ENCODE data around the gene MAP4K4.
A peak's percentile ranks its signal among the peaks of the same experiment; 100 is the strongest.

The MAP4K4 gene

DNA sequence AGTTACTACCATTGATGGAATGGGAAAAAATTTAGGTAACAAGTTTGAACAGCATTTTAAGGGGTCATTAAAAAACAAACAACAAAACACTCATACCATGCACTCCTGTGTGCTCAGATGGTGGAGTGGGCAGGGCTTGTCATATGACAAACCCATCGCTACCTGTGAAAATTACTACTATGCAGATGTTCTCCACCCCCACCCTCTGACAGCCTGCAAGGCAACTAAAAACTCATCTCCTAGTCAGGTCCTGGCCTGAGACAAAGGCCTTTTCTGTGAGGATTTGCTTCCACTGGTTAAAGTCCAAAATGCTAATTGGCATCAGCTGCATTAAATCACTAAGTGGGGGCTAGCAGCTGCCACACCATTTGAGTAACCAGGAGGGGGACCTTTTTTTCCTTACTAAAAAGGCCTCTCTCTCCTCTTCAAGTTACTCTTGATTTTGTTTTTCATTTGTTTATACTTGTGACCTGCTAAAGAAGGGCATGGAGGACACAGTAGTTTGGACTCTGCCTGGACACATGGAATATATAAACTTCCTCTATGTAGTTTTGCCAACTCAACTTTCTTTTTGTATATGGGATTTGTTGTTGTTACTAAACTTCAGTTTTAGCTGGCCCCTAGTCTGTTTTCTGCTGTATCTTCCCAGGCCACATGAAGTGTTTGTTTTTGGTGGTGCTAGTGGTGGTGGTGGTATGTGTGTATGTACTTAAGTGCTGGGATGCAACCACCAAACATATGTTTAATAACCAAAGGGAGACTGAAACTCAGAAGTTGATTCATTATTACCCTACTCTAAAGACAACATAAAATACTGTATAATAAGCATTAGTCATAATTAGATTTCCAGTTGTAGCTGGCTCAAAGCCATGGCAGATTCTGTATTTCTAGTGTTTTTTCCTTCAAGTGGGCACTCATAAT is 121.3 kb downstream of the MAP4K4 start:
- DNase-seq = no peak

- DNase-seq = no peak
These were observed 123.0 kb downstream of the MAP4K4 start for GRCh38 chr2:101820519-101820918.

DNA sequence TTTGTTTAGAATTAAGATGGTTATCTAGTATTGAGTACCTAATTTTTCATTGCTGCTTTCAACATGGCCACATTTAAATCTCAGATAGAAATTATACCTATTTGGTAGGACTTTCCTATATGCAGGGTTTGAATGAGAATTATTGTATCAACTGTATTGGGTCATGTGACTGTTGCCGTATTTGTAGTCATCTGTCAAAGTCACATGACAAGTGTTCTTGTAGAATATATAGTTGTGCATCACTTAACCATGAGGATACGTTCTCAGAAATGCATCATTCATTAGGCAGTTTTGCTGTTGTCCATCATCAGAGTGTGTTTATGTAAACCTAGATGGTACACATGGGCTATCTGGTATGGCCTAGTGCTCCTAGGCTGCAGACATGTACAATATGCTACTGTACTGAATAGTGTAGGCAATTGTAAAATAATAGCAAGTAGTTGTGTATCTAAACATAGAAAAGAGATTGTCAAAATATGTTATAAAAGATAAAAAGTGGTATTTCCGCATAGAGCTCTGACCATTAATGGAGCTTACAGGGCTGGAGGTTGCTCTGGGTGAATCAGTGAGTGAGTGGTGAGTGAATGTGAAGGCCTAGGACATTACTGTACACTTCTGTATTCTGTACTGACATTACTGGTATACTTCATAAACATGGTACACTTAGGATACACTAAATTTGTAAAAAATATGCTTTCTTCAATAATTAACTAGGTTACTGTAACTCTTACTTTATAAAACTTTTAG is 123.7 kb downstream of the MAP4K4 start:
- no peak for DNase-seq

DNA sequence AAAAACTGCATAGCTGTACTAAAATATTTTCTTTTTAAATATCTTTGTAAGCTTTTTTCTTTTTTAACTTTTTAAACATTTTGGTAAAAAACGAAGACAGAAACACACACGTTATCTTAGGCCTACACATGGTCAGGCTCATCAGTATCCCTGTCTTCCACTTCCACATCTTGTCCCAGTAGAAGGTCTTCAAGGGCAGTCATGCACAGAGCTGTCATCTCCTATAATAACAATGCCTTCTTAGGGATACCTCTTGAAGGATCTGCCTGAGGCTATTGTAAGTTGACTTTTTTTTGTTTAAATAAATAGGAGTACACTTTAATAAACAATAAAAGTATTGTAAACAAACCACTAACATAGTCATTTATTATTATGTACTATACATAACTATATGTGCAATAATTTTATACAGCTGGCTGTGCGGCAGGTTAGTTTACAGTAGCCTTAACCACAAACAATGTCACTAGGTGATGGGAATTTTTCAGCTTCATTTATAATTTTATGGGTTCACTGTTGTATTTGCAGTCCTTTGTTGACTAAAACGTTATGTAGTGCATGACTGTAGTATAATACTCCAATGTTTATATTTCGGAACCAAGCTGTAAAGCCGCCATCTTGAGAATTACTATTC is 124.4 kb downstream of the MAP4K4 start:
- DNase-seq = no peak

GRCh38 chr2:101823347-101823791 is 125.9 kb downstream of the MAP4K4 start:
- DNase-seq = peak; percentile 79

DNA sequence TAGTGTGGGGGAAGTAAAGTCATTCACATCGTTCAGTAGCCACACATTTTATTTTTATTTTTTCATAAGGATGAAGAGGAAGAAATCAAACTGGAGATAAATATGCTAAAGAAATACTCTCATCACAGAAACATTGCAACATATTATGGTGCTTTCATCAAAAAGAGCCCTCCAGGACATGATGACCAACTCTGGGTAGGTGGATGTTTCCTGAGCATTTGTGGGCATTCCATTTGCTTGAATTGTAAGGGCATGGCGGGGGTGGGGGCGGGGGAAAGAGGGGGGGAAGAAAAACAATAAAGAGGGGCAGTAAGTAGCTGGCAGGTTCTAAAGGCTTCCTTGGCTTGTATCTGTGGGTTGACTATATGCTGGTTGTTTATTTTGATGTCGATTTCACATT is 126.4 kb downstream of the MAP4K4 start:
- DNase-seq = no peak

- DNase-seq = no peak
These were observed 129.2 kb downstream of the MAP4K4 start for GRCh38 chr2:101826716-101827115.

GRCh38 chr2:101827246-101827645 is 129.7 kb downstream of the MAP4K4 start:
- DNase-seq = no peak

DNA sequence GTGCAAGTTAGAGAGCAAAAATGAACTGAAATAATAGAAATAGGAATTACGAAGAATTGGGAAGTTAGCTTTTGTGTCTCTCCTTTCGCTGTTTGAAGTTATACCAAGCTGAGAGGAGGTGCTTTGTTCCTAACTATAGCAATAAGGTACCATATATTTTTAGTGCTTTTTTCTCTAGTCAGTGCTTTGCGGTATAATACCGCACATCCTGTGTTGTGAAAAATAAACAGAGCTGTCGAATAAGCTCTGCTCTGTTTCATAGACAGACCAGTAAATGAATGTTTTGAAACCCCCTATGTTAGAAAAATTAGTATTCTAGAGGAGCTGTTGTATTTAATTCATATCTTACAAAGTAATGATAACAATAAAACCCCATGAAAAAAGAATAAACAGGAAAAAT is 130.8 kb downstream of the MAP4K4 start:
- DNase-seq = peak; percentile 46

DNA sequence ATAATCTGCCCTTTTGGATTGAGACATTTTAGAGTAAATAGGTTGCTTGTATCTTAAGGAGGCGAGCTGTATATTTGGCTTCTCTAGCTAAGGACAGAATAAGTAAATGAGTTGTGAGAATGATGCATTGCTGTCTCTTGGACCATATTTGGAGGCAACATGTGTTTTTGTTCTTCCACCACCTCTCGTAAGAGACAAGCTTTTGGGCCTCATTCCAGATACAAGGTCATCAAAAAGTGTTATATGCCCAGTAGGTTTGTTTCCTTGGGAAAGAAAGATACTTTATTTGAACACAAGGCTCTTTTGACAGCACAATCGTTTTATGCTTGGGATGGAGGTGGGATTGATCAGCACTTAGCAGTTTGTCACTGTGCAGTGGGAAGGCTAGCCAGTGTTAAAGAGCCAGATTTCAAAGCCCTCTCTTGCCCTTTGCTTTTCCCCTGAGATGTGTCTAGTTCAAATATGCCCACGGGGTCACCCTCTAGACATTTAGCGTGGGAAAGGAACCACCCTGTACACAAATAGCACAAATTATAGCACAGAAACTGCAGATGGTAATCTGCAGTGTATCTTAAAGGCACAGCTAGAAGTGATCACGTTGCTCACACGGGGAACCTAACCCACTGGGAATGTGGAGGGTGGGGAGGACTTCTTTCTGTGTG is 131.3 kb downstream of the MAP4K4 start:
- DNase-seq = no peak

GRCh38 chr2:101829429-101829828 is 131.9 kb downstream of the MAP4K4 start:
- no peak for DNase-seq

- no peak for DNase-seq
These were observed 132.6 kb downstream of the MAP4K4 start for GRCh38 chr2:101830146-101830545.

GRCh38 chr2:101830555-101830954 is 133.0 kb downstream of the MAP4K4 start:
- no peak for DNase-seq

DNA sequence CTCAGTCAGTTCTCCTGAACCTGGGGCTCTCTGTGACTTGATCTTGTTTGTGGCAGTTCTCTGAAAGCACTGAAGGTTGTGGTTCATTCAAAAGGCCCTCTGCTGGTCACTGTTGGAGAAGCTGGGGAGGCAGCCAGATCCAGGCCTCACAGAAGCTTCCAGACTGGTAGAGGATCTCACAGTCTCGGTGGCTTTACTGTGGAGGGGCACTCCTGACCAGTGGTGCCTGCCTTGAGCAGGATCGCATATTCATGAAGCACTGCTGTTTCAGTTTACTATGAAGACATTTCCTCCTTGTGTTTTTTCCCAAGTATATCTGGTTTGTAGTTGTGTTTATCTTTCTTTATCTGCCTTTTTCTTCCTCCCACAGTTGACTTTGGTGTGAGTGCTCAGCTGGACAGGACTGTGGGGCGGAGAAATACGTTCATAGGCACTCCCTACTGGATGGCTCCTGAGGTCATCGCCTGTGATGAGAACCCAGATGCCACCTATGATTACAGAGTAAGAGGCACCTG is 133.9 kb downstream of the MAP4K4 start:
- peak; percentile 67 for DNase-seq

- DNase-seq = peak; percentile 17
These were observed 134.6 kb downstream of the MAP4K4 start for GRCh38 chr2:101832114-101832513.

DNA sequence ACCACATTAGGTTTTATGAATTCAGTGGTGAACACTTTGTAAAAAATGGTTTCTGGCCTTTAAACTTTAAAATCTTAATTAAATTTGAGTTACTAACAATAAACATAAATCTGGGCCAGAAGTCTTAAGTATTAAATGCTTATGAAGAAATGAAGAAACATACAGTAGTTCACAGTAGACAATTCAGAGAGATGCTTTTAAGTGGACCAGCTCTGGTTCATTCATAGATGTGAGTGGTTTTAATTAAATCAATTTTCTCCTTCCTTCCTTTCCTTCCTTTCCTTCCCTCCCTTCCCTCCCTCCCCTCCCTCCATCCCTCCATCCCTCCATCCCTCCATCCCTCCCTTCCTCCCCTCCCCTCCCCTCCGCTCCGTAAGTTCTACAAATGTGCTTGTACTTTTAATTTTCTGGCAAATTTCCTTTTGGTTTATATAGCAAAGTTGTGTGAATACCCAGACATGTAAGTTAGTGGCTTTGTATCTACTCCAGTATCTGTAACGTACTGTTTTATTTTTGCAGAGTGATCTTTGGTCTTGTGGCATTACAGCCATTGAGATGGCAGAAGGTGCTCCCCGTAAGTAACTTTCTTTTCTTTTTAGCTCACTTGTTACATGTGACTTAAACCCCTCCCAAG is 136.5 kb downstream of the MAP4K4 start:
- DNase-seq = no peak

GRCh38 chr2:101837354-101837753 is 139.8 kb downstream of the MAP4K4 start:
- no peak for DNase-seq

- no peak for DNase-seq
These were observed 144.3 kb downstream of the MAP4K4 start for GRCh38 chr2:101841679-101842327.

DNA sequence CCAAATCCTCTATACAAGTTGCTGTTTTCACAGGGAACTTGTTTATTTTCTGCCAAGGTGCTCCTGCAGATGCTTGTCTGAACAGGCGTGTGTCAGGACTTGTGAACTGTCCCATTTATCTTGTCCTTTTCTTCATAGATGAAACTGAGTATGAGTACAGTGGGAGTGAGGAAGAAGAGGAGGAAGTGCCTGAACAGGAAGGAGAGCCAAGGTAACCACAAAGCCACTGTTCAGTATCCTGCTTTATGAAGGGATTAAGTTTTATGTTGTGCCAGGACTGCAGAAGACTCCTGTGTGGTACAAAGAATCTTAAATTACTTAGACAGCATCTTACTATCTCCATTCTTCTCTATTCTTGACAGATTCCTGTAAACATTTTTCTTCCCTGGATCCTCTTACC is 145.0 kb downstream of the MAP4K4 start:
- DNase-seq = no peak

DNA sequence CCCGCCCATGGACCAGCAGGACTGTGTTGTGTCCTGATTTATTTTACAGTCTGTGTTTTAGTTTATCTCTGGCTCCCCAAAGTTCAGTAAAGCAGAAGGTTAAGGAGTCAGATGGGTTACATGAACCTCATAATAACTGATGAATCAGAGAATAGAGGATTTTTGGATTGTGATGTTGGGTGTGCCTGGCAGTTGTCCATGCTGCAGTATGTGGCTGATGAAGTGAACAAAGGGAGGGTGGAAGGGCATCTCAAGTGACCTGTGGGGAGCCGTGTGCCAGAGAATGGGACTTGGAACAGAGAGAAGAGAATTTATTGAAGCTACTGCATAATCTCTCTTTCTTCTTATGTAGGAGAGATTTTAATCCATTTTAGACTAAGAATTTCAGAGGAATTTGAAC is 145.5 kb downstream of the MAP4K4 start:
- DNase-seq = no peak

GRCh38 chr2:101843471-101843870 is 146.0 kb downstream of the MAP4K4 start:
- DNase-seq = no peak
